Keratinocyte (primary cell): ENCODE results near the gene QSOX1.

ENCODE experiments used
- EZH2 ChIP-seq: IDR thresholded peaks from one replicate; pipeline ENCODE4 v1.6.1; 2012; ENCODE audit warnings: inconsistent platforms, mild to moderate bottlenecking, low read length, moderate library complexity
- TF ChIP-seq, protein P1 (sequence below), 3 experiments: IDR thresholded peaks in 1 of 3; conservative IDR thresholded peaks in 1 of 3; optimal IDR thresholded peaks in 1 of 3; 2 replicates in 2 of 3; 3 replicates in 1 of 3; pipeline versions ENCODE3 to v1.5.1; 2011; ENCODE audit warnings: low read length in 3 of 3, mild to moderate bottlenecking in 3 of 3, moderate library complexity in 2 of 3, control low read depth in 1 of 3, inconsistent platforms in 1 of 3; ENCODE audit not compliant: insufficient read depth in 2 of 3; ENCODE audit errors: extremely low read depth in 1 of 3

DNA sequence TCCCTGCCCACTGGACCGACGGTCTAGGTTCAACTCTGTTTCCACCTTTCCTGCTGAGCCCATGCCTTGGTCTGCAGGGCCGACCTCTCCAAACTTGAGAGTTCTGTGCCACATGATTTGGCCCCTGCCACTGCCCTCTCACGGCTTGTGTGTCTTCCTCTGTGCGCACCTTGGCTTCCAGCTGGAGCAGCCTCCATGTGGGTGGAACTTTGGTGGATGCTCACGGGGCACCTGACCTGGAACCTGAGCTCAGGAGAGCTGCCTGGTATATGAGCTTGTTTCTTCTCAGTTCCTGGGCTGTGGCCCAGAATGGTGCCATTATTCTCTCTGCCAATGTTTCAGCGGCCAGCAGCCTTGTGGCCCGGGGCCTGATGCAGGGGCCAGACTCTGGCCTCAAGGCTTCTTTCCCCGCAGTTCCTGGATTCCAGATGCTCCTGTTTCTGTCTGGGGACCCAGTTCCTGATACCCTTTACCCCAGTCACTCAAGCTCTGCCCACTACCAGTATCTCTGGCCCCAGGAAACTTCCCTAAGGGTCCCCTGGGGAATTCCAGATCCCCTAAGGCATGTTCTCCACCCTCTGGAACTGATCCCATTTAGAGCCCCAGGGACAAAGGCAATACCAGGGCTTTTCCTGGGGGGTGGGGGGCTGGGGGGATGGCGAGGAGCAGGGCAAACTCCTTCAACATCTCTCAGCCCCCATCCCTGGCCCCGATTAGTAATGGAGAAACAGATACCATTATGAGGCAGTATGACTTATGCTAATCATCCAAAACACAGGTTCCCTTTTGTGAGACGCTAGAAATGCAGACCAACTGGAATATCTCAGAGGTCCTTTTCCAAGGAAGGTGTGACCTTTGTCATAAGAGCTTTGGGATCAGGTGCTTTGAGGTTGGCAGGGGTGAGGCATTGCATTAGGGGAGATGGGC lies 11.1 kb downstream of the QSOX1 start:
- TF ChIP-seq, protein P1, sequence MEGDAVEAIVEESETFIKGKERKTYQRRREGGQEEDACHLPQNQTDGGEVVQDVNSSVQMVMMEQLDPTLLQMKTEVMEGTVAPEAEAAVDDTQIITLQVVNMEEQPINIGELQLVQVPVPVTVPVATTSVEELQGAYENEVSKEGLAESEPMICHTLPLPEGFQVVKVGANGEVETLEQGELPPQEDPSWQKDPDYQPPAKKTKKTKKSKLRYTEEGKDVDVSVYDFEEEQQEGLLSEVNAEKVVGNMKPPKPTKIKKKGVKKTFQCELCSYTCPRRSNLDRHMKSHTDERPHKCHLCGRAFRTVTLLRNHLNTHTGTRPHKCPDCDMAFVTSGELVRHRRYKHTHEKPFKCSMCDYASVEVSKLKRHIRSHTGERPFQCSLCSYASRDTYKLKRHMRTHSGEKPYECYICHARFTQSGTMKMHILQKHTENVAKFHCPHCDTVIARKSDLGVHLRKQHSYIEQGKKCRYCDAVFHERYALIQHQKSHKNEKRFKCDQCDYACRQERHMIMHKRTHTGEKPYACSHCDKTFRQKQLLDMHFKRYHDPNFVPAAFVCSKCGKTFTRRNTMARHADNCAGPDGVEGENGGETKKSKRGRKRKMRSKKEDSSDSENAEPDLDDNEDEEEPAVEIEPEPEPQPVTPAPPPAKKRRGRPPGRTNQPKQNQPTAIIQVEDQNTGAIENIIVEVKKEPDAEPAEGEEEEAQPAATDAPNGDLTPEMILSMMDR (optimal IDR thresholded peaks at IDR 0.05 in 1 of 3, IDR thresholded peaks at IDR 0.05 in 1 of 3, conservative IDR thresholded peaks at IDR 0.05 in 1 of 3; ENCODE audit: extremely low read depth in 1 of 3, insufficient read depth in 2 of 3, low read length in 3 of 3) = no peak
- no peak for TF ChIP-seq EZH2
